ENCODE measurements around the gene ARID1B.

The ARID1B gene

GRCh38 chr6:157099912-157100593 lies 322.9 kb downstream of the ARID1B start:
- DNase-seq (ENCODE audit: low spot score), result no peak

DNA sequence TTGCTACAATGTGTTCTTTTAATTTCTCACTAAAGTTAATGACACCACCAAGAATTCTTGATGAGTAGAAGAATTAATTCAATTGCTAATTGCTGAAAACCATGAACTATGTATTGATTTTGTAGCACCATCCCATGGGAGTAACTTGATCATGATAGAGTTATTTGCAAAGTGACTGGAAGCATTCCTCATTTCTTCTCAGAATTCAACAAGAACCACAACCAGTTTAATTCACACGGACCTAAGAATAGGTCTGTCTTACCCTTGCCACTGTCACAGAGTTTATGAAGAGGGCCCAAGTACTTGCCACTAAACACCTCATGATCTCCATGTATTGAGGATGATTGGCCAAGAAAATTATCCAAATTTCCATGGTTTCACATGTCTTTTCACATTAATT lies 324.0 kb downstream of the ARID1B start:
- no peak for DNase-seq (ENCODE audit: low spot score)

DNA sequence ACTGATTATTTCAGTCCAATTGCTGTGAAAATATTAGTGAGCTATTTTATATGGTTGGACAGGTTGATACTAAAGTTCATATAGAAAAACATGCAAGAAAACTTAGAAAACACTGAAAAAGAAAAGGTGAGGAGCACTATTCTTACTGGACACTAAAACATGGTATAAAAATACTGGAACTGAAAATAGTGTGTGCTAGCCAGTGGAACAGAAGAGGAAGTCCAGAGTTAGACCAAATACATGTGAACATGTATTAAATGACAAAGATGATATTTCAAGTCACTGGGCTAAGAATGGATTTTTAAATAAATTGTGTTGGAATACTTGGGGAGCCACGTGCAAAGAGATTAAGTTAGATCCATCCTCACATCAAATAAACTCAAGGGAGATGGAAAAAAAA lies 327.6 kb downstream of the ARID1B start:
- DNase-seq (ENCODE audit: low spot score), result no peak

DNA sequence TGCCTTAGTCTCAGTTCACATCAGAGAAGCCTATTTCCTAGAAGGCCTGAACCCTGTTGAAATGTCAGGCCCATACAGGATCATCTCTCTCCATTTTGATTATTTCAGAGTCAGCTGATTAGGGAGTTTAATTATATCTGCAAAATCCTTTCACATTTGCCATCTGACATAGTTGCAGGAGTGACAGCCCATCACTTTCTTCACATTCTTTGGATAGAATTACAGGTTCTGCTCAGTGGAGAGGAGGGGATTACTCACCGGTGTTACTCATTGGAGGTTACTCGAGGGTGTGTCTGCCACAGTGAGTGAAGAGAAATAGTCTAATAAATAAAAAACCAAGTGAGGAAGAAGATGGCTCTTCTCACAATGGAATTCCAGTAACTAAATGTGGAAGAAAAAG lies 329.3 kb downstream of the ARID1B start:
- DNase-seq (ENCODE audit: low spot score), result peak; percentile 68

GRCh38 chr6:157107571-157107914 lies 330.4 kb downstream of the ARID1B start:
- no peak for DNase-seq (ENCODE audit: low spot score)

GRCh38 chr6:157107915-157108651 lies 330.9 kb downstream of the ARID1B start:
- DNase-seq (ENCODE audit: low spot score), result peak; percentile 86

- no peak for DNase-seq (ENCODE audit: low spot score)
Observed at GRCh38 chr6:157108923-157109322, 331.7 kb downstream of the ARID1B start.

DNA sequence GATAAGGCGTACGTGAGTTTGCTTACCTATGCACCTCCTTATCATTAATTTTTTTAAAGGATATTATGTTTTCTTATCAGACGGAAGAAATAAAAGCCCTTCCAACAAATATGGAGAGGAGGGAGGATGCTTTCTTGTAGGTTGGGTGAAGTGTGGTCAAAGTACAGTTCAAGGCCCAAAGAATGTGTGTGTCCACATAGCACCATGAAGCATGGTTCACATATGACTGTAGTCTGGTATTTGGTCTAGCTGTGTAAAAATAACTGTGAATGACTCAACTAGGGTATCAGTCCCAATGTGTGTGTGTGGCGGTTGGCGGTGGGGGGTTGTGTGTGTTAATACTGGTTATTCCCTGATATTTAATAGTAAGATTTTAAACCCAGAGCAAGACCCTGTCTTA lies 333.4 kb downstream of the ARID1B start:
- DNase-seq (ENCODE audit: low spot score), result no peak

DNA sequence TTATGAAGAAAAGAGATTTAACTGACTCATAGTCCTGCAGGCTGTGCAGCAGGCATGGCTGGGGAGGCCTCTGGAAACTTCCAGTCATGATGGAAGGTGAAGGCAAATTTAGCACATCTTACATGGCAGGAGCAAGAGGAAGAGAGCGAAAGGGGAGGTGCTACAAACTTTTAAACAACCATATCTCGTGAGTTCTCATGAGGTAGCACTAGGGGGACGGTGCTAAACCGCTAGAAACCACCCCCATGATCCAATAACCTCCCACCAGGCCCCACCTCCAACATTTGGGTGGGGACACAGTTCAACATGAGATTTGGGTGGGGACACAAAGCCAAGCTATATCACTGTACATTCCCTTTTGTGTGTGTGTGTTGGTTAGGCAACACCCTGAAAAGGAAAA lies 336.2 kb downstream of the ARID1B start:
- DNase-seq (ENCODE audit: low spot score), result no peak

GRCh38 chr6:157116426-157116825 lies 339.2 kb downstream of the ARID1B start:
- DNase-seq (ENCODE audit: low spot score), result no peak

- no peak for DNase-seq (ENCODE audit: low spot score)
Observed at GRCh38 chr6:157117431-157118095, 340.4 kb downstream of the ARID1B start.

DNA sequence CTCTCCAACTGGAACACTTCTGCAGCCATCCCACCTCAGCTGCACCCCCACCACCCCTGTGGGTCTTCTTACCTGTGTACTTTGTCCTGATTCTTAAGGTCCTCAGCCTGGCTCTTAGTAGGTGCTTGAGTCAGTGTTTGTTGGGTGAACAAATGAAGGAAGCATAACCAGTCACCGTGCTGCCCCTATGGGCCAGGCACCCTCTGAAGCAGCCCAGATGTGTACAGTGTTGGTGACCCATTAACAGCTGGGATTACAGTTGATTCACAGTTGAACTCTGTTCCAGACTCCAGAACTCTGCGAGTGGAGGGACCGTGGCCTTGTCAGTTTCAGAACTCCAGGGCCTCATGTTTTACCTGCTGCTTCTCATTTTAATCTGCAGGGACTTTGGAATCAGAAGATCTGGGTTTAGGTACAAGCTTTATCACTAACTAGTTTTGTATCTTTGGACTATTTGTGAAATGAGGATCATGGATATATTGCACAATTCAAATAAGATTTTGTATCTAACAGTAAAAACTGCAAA lies 342.4 kb downstream of the ARID1B start:
- DNase-seq (ENCODE audit: low spot score), result no peak

DNA sequence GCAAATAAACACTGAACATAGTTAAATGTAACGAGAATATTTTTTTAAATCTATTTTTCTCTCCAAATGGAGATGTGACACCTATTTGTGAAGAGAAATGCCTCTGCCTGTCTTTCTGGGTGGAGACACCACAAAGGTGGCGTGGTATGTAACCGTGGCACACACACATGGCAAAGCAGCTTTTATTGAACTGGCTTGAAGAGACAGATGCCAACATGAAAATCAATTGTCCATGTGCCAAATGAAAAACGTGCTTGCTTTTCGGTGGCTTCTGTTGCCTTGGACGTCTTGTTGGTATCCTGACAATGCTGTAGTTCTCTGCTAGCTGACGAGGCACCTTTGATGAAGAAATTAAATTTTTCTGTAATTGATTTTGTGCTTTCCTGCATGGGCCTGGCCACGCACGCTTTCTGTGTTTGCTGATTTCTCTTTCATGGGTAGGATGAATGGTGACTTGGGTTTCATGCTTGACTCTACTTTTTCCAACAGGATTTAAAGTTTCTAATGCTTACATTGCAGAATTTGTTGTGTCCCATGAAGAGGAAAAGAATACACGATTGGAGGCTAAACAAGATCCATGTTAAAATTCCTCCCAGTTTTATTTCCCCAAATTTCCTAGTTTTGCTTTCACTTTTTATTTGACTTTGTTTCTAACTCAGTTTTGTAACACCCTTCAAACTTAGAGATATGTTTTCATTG lies 343.5 kb downstream of the ARID1B start:
- DNase-seq (ENCODE audit: low spot score), result no peak

DNA sequence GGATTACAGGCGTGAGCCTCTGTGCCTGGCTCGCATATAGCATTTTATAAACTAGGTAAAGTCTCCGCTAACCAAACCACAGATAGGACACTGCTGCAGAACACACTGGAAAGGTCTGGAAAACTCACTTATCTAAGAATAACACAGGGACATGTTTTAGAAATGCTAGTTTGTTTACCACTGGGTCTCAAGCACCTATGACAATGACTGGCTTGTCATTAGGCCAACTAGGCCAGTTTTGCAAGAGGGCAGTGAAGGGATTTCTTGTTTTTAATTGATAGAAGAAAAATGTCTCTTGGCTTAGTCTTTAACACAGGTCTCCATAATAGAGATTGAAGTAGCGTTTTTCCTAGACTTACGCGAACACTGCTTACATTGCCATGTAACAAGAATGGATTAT lies 344.7 kb downstream of the ARID1B start:
- no peak for DNase-seq (ENCODE audit: low spot score)

GRCh38 chr6:157123234-157123633 lies 346.1 kb downstream of the ARID1B start:
- no peak for DNase-seq (ENCODE audit: low spot score)

DNA sequence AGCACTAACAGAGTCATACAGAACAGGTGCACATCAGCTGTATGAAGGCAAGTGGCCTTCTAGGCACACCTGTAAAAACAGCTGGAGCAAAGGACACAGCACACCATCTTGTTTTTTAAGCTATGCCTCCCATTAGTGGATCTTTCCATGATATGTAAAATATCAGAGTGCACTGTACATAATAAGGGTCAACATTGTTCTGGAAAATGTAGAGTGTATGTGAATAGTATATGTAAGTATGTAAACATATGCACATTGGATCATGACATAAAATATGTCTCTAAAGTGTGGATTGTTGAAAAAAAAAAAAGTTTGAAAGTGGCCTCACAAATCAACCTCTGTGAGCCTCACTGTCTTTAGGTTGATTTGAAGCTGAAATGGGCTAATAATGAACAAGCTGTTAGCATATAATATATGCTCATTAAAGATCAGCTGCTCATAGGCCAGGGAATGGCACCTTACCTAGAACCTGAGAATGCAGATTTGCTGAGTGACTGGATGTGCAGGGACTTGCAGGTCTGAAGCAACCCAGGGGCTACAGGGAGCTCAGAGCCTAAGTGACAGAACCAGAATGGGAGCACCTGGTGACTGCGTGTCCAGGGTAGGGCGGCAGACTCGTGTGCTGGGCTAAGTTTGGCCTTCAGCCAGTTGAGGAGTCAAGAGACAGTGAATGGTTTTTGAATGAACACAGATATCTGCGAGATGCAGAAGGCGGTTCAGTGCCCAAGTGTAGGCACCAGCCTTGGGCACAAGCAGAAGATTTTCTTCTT lies 347.5 kb downstream of the ARID1B start:
- no peak for DNase-seq (ENCODE audit: low spot score)

GRCh38 chr6:157125531-157125930 lies 348.4 kb downstream of the ARID1B start:
- no peak for DNase-seq (ENCODE audit: low spot score)

GRCh38 chr6:157126183-157127098 lies 349.3 kb downstream of the ARID1B start:
- DNase-seq (ENCODE audit: low spot score), result no peak

GRCh38 chr6:157128235-157128775 lies 351.1 kb downstream of the ARID1B start:
- no peak for DNase-seq (ENCODE audit: low spot score)

DNA sequence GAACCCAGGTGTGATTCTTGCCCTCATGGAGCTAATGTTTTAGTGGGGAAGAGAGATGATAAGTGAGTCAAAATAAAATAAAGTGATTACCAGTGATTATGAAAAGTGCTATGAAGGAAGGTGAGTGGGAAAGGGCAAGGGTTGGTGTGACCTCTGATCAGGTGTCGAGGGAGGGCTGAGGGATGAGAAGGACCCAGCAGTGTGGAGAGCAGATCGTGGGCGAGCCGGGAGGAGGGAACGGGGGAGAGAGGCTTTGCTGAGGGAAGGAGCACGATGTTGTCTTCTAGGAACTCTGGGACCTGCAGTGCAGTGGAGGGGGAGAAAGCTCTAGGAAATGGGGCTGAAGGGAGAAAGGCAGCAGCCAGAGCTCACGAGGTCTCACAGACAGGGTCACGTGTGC lies 354.1 kb downstream of the ARID1B start:
- no peak for DNase-seq (ENCODE audit: low spot score)
